Measurements from ENCODE around the gene ARHGAP26.

Gene ARHGAP26

DNA sequence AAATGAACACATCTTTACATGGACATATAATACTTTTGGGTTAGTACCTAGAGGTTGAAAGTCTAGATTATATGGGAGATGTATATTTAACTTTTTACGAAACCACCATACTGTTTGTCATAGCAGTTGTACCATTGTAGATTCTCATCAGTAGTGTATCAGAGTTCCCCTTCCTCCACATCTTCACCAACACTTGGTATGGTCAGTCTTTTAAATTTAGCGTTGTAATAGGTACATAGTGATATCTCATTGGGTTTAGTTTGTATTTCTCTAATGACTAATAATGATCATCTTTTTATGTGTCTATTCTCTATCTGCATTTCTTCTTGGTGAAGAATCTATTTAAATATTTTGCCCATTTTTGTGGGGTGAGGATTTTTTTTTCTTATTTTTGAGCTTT is 495.8 kb downstream of the ARHGAP26 start:
- no peak for DNase-seq

DNA sequence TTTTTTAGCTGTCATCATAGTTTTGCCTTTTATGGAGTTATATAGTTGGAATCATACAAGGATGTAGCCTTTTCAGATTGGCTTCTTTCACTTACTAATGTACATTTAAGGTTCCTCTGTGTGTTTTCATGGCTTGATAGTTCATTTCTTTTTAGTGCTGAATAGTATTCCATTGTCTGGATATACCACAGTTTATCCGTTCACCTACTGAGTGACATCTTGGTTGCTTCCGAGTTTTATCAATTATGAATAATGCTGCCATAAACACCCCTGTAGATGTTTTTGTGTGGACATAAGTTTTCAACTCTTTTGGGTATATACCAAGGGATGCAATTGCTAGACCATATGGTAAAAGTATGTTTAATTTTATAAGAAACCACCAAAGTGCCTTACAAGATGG is 497.0 kb downstream of the ARHGAP26 start:
- no peak for DNase-seq

DNA sequence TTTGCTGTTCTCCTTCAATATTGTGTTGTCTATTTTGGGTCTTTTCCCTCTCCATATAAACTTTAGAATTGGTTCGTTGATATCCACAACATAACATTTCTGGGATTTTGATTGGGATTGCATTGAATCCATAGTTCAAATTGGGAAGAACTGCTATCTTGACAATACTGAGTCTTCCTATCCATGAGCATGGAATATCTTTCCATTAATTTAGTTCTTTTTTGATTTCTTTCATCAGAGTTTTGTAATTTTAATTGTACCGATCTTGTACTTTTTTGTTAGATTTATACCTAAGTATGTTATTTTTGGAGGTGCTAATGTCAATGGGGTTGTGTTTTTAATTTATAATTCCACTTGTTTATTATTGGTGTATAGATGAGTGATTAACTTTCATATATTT is 498.2 kb downstream of the ARHGAP26 start:
- DNase-seq, result no peak

DNA sequence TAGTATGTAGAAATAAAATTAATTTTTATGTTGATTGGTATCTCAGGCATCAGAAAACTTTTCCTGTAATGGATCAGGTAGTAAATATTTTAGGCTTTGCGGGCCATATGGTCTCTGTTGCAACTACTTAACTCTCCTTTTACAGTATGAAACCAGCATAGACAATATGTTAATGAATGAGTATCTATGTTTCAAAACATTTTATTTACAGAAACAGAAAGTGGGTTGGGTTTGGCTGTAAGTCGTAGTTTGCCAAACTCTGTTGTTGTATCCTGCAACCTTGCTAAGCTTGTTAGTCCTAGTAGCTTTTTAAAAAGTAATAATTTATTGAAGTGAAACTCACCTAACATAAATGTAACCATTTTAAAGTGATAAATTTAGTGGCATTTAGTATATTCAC is 501.3 kb downstream of the ARHGAP26 start:
- no peak for DNase-seq

DNA sequence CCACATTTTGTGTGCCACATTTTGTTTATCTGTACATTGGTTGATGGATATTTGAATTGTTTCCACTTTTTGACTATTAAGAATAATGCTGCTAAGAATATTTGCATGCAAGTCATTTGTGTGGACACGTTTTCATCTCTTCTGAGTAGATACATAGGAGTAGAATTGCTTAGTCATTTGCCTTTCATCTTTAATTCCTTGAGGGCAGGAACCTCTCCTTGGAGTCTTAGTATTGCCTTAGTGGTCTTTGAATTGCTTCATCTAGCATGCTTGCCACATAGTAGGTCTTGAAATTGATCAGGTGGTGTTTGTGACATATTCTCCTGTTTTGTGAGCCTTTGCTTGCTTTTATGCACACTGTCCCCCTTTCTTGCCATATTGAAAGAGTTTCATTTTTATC is 504.8 kb downstream of the ARHGAP26 start:
- DNase-seq, result no peak

DNA sequence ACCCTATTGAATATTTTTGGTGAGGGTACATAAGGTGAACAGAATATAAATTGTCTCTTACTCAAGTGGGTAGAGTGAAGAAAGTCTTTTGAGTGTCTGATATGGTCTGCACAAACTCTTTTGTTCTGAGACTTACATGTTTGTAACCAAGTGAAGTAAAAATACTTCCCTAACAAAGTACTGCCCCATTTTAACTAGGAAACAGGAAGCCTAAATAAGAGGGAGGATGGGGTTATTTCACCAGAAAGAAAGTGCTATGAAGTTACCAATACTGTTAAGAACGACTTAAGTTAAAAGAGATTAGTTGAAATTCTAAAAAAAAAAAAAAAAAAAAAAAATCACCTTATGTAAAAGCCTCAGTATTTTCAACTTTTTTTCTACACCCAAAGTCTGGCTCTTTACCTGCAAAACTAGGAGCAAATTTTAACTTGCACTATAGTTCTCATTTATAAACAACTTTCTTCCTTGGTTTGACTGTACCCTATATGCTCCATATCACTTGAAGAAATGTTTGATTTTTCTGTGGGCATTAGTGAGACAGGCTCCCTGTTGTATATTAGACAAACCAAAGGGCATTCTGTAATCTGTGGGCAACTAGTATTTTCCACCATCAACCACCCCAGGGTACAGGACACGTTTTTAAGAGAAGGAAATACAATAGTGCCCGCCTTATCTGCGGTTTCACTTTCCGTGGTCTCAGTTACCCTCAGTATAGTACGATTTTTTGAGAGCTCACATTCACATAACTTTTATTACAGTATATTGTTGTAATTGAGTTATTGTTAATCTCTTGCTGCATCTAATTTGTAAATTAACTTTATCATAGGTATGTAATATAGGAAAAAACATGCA is 505.6 kb downstream of the ARHGAP26 start:
- no peak for DNase-seq

DNA sequence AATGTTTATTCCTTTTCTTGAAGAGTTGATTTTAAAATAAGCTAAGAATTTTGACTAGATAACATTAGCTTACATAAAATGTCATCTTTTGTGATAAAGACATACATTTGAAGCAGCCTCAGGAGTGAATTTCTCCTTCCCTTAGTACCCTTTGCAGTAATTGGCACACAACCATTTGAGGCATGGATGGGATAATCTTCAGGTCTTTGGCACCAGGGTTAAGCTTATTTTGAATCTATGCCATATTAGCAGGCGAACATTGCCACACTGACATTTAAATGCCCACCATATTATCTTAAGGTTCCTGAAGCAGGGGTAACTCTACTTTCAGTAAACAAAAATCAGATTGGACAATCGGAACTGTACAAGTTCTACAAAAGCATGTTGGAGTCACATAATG is 507.4 kb downstream of the ARHGAP26 start:
- DNase-seq, result no peak

Data from NCI-H524 (cell line).